Measurements from ENCODE around the gene KCNE3. TPM values are rescaled to one million over a fixed set of nuclear protein-coding genes. Genes with fewer than 3 reads are reported as not detected.
A peak's percentile ranks its signal among the peaks of the same experiment; 100 is the strongest.
"Not testable (repeated sequence)": the region's sequence is repeated elsewhere in the genome, so short reads cannot be mapped to it uniquely, and the experiment has no call there.

Gene KCNE3
- total and polyA plus RNA-seq, 11 donors: 1.3 to 9.5 (median 2.3) TPM

DNA sequence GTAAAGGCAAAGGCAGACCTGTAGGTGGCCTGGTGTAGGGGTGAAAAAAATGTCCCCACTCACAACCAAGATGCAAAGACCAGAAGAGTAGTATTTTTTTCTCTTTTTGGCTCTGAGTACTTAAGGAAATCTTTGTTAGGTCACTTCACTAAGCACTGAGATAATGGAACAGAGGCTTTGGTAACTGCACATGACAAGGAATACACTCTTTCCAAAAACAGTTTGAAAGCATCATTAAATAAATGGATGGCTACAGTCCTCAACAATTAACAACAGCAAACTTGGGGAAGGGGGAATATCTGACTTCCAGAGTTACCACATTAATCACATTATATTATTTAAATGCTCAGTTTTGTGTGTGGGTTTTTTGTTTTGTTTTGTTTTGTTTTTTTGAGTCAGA is 42.2 kb downstream of the KCNE3 start:
- H3K4me1 ChIP-seq: no peaks in the 10 kb centered on the region
- no peaks in the 10 kb centered on the region for H3K27me3 ChIP-seq
- no peak overlapping the region for H3K27ac ChIP-seq
- no peaks in the 10 kb centered on the region for H3K36me3 ChIP-seq
- intact Hi-C loops (cut with DNase I): no loop called here
- TF ChIP-seq, protein P1, sequence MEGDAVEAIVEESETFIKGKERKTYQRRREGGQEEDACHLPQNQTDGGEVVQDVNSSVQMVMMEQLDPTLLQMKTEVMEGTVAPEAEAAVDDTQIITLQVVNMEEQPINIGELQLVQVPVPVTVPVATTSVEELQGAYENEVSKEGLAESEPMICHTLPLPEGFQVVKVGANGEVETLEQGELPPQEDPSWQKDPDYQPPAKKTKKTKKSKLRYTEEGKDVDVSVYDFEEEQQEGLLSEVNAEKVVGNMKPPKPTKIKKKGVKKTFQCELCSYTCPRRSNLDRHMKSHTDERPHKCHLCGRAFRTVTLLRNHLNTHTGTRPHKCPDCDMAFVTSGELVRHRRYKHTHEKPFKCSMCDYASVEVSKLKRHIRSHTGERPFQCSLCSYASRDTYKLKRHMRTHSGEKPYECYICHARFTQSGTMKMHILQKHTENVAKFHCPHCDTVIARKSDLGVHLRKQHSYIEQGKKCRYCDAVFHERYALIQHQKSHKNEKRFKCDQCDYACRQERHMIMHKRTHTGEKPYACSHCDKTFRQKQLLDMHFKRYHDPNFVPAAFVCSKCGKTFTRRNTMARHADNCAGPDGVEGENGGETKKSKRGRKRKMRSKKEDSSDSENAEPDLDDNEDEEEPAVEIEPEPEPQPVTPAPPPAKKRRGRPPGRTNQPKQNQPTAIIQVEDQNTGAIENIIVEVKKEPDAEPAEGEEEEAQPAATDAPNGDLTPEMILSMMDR (IDR thresholded peaks at IDR 0.05): no peak
- no peak for TF ChIP-seq POLR2A (IDR thresholded peaks at IDR 0.05)
- H3K9me3 ChIP-seq: peaks cover 0 to 28% (median 5%) of the 10 kb centered on the region in 12 donors
- DNase-seq (no peak), ATAC-seq (no peak)
- H3K4me3 ChIP-seq: no peak overlapping the region

DNA sequence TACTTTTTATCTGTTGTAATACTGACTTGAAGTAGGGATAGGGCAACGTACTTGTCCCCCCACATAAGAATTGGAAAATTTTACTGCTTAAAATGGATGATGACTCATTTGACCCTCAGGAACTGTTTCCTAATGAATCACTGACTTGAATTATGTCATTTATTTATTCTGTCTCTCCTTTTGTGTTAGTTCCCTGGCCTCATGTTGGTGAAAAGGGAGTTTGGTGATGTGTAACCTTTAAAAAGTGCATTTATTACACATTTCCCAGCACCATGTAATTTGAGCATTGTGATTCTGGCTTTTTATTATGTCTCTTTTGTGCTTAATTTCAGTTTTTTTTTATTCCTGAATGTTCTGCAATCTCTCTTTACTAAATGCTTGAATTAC is 48.8 kb downstream of the KCNE3 start:
- Histone ChIP-seq H3K27me3 (no peaks in the 10 kb centered on the region), H3K4me3 (no peak overlapping the region), H3K9me3 (peaks cover 0 to 3% (median 0%) of the 10 kb centered on the region in 12 donors), H3K4me1 (peaks cover 0 to 12% (median 0%) of the 10 kb centered on the region in 12 donors), H3K27ac (peak overlapping the region in 6 of 12 donors; percentile 2 to 73 (median 48)), H3K36me3 (no peaks in the 10 kb centered on the region)
- no peak for DNase-seq
- TF ChIP-seq POLR2A (IDR thresholded peaks at IDR 0.05): no peak
- TF ChIP-seq, protein P1 (IDR thresholded peaks at IDR 0.05): no peak
- intact Hi-C loops (cut with DNase I): no loop called here
- peak in 3 of 4 donors; percentile 63 to 81 (median 73) for ATAC-seq
- 51 to 78% (median 56%) methylated on average over 1 of the region's 1 CpG for WGBS, 4 donors

DNA sequence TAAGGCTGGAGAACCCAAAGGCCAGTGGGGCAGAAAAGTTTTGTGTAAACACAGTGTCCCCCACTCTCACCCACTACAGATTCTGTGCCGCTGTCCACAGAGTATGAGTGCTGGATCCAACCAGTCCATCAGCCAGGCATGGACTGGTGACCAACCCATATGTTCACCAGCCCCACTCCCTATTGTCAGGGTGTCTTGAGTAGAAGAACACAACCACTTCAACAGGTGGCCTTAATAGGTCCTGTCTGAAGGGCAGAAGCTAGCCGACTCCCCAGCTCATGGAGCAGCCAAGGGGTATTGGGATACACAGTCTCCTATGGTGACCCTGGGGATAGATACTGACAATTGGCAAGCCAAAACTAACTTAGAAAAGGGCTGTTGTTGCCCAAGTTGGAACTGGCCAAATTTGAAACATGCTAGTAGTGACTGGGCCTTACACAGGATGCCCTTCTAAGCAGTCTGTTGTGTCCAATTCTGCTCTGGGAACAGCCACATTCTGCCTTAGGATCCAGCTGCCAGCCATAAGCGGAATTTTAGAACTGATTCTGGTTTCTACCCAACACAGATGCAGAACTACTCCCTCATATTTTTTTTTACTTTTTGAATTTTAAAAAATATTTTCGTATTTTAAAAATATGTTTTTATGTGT is 49.4 kb downstream of the KCNE3 start:
- intact Hi-C loops (cut with DNase I): no loop called here
- Histone ChIP-seq H3K4me1 (peaks cover 0 to 12% (median 0%) of the 10 kb centered on the region in 12 donors), H3K27me3 (peaks cover 0 to 4% (median 0%) of the 10 kb centered on the region in 9 donors), H3K4me3 (no peak overlapping the region), H3K9me3 (no peaks in the 10 kb centered on the region), H3K36me3 (no peaks in the 10 kb centered on the region), H3K27ac (peak overlapping the region in 7 of 12 donors; percentile 17 to 73 (median 50))
- DNase-seq (no peak), ATAC-seq (peak in 3 of 4 donors; percentile 33 to 52 (median 48))
- 85 to 94% (median 90%) methylated on average over 4 of the region's 4 CpGs for WGBS, 4 donors
- TF ChIP-seq, protein P1 (IDR thresholded peaks at IDR 0.05): no peak
- TF ChIP-seq POLR2A (IDR thresholded peaks at IDR 0.05): no peak

DNA sequence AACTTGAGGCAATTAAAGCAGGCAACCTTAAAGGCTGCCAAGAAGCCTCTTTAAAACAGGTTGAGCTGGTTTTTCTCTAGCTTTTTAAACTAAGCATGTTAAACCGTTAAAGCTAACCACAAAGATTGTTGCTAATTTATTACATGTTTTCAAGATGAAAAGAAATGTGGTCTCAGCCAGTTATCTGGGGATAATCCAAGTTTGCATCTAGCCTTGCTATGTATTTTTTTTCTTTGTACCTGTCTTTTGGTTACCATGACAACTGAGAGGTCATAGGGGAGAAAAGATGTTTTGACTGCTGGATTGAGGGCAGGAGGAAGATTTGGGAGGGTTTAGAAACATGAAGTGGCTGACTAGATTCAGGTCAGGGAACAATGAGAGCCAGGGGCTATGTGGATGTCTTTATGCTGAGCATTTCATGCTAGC is 50.0 kb downstream of the KCNE3 start:
- no peak for TF ChIP-seq POLR2A (IDR thresholded peaks at IDR 0.05)
- TF ChIP-seq, protein P1 (IDR thresholded peaks at IDR 0.05): no peak
- WGBS, 4 donors: 48 to 70% (median 65%) methylated on average over 1 of the region's 1 CpG
- Histone ChIP-seq H3K27me3 (peaks cover 0 to 8% (median 0%) of the 10 kb centered on the region in 9 donors), H3K27ac (peak overlapping the region in 4 of 12 donors; percentile 17 to 73 (median 42)), H3K36me3 (no peaks in the 10 kb centered on the region), H3K9me3 (no peaks in the 10 kb centered on the region), H3K4me1 (peaks cover 0 to 12% (median 0%) of the 10 kb centered on the region in 12 donors), H3K4me3 (no peak overlapping the region)
- DNase-seq (no peak), ATAC-seq (no peak)
- intact Hi-C loops (cut with DNase I): no loop called here

DNA sequence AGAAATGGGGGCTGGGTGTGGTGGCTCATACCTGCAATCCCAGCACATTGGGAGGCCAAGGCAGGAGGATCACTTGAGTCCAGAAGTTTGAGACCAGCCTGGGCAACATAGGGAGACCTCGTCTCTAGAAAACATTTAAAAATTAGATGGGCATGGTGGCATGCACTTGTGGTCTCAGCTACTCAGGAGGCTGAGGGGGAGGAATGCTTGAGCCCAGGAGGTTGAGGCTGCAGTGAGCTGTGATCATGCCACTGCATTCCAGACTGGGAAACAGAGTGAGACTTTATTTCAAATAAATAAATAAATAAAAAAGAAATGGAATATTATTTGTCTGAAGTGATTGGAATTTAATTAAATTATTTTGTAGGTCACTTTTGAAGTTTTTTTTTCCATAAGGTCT is 50.4 kb downstream of the KCNE3 start:
- 82 to 100% (median 90%) methylated on average over 1 of the region's 1 CpG for WGBS, 4 donors
- H3K27ac ChIP-seq; H3K27me3 ChIP-seq; ATAC-seq; H3K9me3 ChIP-seq; DNase-seq; H3K4me3 ChIP-seq; H3K36me3 ChIP-seq; intact Hi-C loops (cut with DNase I): not testable (repeated sequence)
- peaks cover 0 to 12% (median 0%) of the 10 kb centered on the region in 12 donors for H3K4me1 ChIP-seq
